EL (cell line): ENCODE data around the gene CYP21A2.
A peak's percentile ranks its signal among the peaks of the same experiment; 100 is the strongest.
"Not testable (repeated sequence)": the region's sequence is repeated elsewhere in the genome, so short reads cannot be mapped to it uniquely, and the experiment has no call there.

Experiments
- DNase-seq: peaks from one replicate; pipeline ENCODE4 v3.0.0-alpha.2; 2016

CYP21A2 gene

DNA sequence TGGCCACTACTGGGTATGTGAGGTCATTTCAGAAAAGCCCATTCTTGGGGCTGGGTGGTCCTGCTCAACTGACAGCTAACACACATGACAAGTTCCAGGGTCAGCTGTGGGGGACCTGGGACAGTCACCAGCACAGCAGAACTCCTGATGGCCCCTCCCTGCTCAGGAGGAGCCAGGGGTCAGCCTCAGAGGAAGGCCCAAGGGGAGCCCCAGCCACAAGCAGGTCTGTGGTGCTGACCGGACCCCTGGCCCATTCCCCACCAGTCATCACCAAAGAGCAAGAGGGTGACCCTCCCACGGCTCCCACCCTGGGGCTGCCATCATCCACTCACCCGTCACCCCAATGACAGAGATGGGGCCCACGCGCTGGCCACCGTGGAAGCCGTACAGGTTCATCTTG, 18.0 kb downstream of the CYP21A2 start:
- DNase-seq = no peak

DNA sequence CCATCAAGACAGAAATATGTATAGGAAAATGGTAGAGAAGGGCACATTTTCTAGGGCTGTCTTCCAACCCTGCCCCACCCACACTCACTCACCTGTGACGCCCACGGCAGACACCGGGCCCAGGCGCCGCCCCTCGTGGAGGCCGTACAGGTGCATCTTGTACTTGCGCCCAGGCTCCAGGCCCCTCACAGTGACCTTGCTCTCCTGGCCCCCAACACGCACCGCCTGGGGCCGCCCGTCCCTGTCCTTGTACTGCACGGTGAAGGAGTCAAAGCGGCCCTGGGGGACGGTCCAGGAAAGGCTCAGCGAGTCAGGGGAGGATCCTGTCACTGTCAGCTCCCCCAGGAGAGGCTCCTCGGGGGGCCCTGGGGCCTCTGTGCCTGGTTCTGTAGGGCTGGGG, 19.8 kb downstream of the CYP21A2 start:
- no peak for DNase-seq

DNA sequence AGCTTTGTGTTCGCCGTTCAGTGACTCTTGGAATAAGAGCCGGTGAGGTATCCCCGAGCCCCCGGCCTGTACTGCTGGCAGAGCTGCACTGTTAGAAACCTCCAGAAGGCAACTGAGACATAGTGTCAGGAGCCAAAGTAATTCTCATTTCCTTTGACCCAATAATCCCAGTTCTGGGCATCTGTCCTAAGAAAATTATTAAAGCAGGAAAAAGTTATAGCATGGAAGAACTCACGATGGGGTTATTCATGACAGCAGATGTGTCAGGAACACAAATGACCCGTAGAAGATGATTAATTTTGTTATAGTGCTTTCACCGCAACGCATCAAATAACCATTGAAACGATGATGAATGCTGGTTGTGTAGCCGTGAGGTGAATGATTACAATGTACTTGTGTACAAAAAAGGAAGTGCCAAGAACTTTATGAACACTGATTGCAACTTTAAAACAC, 20.3 kb downstream of the CYP21A2 start:
- no peak for DNase-seq

DNA sequence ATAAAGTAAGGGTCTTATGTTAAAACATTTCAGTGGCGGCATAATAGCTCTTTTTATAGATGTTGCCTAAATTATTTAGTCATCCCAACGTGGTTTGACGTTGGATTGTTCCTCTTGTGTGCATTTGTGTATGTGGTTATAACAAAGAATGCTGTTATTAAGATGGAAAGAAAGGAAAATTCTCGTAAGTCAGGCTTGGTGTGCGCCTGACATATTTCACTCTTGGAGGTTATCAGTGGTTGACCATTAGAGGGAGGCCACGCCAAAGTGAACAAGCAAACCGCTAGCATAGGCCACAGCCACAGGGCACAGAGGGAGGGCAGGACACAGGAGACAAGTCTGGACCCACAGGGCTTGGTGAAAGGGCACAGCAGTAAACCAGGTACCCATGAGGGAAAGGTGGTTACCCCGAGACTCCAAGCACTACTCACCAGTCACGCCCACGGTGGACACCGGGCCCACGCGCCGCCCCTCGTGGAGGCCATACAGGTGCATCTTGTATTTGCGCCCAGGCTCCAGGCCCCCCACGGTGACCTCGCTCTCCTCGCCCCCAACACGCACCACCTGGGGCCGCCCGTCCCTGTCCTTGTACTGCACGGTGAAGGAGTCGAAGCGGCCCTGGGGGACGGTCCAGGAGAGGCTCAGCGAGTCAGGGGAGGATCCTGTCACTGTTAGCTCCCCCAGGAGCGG, 22.9 kb downstream of the CYP21A2 start:
- no peak for DNase-seq

DNA sequence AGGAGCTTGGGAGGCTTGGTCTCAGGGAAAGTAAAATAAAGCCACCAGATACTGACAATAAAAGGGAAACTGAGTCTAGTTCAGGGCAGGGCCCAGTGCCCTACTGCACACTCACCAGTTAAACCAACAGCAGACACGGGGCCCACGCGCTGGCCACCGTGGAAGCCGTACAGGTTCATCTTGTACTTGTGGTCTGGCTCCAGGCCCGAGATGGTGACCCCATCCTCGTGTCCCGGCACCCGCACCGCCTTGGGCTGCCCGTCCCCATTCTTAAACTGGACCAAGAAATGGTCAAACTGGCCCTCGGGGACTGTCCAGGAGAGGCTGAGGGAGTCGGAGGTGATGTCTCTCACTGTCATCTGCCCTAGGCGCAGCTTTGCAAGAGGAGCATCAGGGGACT, 26.5 kb downstream of the CYP21A2 start:
- no peak for DNase-seq

DNA sequence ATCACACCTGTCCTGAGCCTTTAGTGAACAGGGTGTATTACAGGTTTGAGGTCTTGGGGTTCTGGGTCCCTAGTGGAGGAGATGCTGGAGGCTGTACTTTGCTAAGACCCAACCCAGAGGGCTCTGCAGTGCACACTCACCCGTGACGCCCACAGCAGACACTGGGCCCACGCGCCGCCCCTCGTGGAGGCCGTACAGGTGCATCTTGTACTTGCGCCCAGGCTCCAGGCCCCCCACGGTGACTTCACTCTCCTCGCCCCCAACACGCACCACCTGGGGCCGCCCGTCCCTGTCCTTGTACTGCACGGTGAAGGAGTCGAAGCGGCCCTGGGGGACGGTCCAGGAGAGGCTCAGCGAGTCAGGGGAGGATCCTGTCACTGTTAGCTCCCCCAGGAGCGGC, 29.3 kb downstream of the CYP21A2 start:
- DNase-seq = not testable (repeated sequence)

DNA sequence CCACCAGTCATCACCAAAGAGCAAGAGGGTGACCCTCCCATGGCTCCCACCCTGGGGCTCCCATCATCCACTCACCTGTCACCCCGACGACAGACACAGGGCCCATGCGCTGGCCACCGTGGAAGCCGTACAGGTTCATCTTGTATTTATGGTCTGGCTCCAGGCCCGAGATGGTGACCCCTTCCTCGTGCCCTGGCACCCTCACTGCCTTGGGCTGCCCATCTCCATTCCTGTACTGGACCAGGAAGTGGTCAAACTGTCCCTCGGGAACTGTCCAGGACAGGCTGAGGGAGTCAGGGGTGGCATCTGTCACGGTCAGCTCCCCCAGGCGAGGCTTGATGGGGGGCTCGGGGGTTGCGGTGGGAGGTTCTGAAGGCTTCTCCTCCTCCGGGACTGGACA, 30.1 kb downstream of the CYP21A2 start:
- not testable (repeated sequence) for DNase-seq

DNA sequence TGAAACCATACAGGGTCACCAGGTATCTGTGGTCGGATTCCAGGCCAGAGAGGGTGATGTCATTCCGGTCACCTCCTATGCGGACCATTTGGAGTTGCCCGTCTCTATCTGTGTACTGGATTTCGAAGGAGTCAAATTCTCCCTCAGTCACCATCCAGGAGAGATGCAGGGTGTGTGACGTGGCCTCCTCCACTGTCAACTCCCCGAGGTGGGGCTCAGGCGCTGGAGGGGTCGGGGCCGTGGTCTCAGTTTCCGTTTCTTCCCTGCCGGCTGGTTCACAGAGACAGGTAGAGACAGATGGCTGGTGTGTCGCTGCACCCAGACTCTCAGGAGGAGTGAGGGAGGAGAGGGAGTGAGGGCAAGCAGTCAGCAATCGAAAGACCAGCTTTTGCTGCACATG, 30.7 kb downstream of the CYP21A2 start:
- DNase-seq = no peak

DNA sequence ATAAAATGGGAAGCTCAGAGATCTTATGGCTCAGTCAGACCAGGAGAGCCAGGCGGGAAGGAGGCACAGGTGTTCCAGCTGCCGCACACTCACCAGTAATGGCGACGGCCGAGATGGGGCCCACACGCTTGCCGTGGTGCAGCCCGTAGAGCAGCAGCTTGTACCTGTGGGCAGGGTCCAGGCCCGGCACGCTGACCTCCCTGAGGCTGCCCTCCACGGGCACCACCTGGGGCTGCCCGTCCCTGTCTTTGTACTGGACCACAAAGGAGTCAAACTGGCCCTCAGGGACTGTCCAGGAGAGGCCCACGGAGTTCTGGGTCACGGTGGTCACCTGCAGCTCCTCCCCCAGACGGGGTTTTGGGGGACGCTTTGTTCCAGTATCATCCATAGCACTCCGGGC, 31.2 kb downstream of the CYP21A2 start:
- DNase-seq = no peak

DNA sequence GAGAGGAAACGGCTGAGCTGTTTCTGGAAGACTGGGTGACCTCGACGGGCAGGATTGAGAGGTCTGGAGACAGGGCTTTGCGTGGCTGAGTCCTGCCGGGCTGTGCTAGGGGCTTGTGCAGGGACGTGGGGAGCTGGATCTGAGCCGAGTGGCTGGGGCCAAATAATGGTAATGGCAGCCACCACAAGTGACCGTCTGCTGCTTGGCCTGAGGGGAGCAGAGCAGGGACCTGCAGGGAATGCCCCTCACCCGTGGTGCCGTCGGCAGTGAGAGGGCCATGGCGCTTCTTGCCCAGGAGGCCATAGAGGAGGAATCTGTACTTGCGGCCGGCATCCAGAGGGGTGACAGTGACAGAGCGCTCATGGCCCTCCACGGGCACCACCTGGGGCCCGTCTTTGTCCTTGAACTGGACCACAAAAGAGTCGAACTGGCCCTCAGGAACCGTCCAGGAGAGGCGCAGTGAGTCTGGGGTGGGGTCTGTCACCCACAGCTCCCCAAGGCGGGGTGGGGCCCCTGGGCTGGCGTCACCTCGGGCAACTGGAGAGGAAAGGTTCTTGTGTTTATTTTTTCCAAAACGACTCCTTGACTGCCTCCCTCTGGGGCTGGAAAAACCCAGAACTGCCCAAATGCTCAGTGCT, 31.8 kb downstream of the CYP21A2 start:
- DNase-seq = no peak

DNA sequence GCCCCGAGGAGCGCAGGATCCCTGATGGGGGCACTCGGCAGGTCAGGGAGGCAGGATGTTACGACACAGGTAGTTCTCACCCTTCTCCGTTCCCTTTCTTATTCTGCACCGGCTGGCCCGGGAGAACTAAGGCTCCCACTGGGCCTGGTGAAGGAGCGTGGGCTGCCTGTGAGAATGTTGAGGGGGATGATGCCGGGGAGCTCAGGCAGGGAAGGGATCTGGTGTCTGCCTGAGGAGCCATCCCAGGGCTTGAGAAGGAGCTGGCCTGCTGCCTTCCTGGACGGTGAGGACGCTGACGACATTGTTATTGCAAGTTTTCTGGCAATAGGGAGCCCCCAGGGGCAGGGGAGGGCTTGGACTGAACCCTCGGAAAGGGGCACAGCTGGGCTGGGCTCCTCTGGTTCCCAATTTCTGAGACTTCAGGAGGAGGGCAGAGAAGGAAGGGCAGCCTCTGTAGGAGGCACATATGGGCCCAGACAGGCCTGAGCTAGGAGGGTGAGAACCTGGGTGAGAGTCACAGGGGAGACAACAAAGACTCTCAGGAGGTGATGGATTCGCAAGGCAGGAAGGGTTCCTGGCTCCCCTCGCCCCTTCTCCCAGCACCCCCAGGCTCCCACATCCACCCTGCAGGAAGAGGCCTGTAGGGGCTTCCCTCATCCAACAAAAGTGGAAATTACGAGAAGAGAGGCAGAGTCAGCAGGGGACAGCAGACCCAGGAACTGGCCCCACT, 32.8 kb downstream of the CYP21A2 start:
- DNase-seq = no peak

DNA sequence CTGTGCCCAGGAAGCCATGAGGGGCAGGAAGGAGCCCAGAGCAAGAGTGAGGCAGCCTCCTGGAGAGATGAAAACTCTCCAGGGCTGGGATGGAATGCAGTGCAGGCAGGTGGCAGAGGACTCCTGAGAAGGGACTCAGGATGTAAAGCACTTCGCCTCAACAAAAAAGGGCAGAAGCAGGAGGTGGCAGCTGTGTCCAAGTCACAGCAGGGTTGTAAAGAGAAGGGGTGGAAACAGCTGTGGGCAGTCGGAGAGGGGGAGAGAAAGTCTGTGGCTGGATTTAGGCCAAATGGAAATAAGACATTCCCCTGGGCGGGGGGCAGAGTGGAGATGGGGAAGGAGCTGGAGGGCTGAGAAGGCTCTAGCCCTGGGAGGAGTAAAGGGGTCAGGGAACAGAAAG, 34.9 kb downstream of the CYP21A2 start:
- DNase-seq = no peak

DNA sequence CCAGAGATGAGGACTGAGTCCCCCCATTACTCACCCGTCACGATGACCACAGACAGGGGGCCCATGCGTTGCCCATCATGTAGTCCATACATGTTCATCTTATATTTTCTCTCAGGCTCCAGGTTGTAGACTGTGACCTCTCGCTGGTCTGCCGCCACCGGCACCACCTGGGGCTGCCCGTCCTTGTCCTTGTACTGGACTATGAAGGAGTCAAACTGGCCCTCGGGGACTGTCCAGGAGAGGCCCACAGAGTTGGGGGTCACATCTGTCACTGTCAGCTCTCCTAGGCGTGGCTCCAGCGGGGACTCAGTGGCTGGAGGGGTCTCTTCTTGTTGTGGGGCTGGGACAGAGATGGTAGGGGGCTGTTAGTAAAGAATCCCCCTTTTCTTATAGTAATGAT, 35.4 kb downstream of the CYP21A2 start:
- no peak for DNase-seq

DNA sequence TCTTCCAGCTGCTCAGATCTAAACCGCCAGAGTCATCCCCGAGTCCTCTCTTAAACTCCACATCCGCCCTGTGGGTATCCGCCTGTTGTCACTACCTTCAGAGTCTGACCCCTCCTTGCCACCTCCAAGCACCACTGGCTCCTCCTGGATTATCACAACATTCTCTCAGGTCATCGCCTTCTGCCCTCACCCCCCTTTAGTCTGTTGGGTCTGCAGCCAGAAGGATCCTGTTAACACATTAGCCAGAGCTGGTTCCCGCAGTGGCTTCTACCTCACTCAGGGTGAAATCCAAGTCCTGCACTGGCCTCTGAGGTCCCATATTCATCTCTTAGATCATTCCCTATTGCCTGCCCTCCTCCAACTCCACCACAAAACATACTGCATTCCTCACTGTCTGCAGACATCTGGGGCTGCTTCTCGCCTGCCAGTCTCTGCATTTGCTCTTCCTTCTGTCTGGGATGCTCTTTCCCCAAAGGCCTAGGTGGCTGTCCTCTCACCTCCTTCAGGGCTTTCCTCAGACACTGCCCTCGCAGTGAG, 36.8 kb downstream of the CYP21A2 start:
- peak; percentile 36 for DNase-seq

DNA sequence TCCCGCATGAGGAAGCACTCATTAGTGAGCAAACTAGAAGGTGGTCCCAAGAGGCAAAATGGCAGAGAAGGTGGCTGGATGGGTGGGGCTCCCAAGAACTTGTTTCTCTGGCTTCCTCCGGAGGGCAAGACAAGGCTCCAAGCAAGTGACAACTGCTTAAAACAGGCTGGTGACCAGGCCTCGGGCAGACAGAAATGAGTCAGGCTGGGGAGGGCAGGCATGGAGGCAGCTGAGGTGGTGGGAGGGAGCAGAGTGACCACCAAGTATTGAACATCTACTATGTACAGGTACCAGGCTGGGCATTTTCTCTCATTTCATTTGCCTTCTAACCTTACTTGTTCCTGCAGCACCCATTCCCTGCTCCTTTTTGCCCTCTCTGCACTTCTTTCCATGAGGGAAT, 37.6 kb downstream of the CYP21A2 start:
- DNase-seq = peak; percentile 24

DNA sequence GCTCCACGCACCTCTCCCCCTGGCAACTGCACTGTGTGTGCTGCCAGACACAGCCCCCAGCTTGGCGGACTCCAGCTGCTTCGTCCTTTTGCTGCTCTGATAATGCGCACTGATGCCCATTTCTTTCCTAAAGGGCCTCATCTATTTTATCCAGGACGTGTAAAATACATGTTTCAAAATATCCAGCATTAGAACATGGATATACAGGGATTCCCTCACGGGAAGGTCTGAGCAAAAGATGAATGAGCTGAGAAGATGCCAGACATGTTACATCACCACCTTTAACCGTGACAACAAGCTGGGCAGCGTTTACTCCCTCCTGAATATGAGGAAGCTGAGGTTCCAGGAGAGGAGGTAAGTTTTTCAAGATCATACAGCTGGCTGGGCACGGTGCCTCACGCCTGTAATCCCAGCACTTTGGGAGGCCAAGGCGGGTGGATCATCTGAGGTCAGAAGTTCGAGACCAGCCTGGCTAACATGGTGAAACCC, 38.1 kb downstream of the CYP21A2 start:
- peak; percentile 90 for DNase-seq

DNA sequence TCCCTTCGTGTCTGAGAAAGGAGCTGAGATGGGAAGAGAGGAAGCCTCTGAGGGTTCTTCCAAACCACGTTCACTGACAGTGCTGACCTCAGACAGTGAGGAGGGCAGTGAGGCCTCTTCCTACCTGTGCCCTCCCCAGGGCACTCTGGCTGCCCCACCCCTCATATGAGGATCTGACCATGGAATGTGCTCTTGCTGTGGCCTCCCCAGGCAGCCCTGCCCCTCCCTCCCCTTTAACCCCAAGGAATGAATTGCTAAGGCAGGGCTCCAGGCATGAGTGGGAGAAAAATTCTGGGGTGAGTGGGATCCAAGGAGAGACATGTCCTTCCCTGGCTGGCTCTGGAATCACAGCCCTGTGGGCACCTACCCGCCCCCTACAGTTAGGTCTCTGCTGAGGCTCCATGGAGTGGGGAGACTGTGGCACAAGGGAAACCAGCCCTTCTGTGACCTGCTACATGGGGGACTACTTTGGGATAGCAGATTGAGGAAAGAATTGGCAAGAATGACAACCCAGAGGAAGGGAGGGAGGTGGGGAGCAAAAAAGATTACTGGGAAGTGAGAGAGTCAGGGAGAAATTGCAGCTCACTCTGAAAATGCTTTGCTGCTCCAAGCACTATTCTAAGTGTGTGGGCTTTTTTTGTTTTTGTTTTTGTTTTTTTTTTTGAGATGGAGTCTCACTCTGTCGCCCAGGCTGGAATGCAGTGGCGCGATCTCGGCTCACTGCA, 41.5 kb downstream of the CYP21A2 start:
- peak; percentile 33 for DNase-seq

DNA sequence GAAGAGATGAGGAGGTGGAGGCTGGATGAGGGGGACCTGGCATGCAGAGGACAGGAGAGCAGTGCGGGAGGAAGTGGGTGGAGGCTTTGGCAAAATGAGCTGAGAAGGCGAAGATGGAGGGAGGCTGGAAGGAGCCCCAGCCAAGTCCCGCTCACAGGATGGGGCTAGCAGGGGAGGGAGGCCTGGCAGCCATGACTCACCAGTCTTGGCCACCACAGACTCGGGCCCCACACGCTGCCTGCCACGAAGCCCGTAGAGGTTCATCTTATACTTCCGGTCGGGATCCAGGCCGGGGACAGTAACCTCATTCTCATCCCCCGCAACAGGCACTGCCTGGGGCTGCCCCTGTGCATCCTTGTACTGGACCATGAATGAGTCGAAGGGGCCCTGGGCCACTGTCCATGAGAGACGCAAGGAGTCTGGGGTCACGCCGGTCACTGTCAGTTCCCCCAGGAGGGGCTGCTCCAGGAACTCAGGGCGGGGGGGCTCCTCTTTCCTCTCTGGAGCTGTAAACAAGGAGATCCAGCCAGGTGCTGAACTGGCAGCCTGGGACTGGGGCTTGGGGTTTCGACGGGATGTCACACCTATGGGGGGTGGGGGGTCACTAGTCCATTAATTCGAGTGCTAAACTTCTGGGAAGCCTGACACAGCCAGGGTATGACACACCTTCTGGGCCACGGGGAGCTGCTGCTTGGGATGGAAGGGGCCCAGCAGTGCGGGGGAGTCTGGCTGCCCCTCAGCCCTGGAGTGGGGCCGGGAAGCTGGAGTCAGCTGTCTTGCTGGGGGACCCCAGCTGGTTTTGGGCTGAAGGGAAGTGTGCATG, 43.2 kb downstream of the CYP21A2 start:
- peak; percentile 97 for DNase-seq

DNA sequence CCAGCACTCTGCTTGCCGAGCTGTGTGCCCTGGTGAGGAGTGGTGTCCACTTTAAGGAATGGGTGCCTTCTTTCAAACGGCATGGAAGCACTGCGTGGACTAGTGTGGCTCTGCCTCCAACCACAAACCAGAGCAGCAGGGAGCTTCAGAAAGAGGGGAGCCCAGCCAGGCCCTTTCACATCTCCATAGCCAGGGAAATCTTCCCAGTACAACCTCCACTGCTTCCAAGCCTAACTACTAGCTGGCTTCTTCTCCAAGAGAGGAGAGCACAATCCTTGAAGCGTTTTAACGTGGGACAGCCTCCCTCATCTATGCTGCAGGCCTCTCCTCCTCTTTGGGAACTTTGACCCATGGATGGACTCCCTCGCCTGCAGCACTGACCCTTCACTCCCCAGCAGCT, 44.3 kb downstream of the CYP21A2 start:
- DNase-seq = no peak

DNA sequence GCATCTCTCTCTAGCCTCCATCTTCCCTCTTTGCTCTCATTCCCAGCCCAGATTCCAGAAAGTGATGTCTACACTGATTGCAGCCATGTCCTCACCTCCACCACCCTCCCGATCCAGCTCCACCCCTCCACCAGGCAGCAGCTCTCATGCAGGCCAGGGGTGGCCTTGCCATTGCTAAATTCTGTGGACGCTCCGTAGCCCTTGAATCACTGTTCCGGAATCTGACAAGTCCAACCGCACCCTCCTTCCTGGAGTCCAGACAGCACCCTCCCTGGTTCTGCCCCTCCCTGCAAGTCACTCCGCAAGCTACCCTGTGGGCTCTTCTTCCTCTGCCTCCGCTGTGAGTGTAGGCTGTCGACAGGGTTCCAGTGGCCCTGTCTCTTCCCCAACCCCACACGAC, 44.7 kb downstream of the CYP21A2 start:
- peak; percentile 97 for DNase-seq

DNA sequence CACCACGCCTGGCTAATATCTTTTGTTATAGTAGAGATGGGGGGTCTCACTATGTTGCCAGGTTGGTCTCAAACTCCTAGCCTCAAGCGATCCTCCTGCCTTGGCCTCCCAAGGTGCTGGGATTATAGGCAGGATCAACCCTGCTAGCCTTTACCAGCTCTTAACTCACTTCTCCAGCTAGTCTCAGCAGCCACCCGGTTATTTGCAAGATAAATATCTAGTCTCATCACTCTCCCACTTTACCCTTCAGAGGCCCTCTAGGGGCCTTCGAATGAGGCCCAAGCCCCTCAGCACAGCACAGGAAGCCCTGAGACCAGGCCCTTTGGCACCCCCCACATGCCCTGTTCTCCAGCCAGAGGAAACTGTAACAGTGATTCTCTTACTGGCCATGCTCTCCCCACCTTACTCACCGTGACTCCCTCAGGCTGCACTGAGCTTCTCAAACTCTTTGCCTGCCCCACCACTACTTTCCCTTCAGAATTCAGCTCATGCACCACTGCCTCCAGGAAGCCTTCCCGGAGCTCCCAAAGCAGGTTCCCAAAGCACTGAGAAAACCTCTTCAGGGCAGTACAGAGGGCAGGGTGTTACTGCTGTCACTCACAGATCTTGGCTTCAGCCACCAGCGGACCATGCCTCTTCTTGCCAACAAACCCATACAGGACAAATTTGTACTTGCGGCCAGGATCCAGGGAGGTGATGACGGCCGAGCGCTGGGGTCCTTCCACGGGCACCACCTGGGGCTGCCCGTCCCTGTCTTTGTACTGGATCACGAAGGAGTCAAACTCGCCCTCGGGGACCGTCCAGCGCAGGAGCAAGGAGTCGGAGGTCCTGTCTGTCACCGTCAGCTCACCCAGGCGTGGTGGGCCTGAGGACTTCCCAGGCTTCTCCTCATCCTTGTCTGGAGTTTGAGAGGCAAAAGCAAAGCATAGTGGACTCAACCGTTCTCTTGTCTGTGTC, 45.9 kb downstream of the CYP21A2 start:
- no peak for DNase-seq
